Activated gamma-delta T cell treated with anti-CD3 and anti-CD28 coated beads, Interleukin-2, amount 50 U/mL, for 16 hours (primary cell): ENCODE results near the gene KRT77.

Experiments used
- DNase-seq: peaks from one replicate; pipeline ENCODE4 v3.0.0-alpha.2; 2020; ENCODE audit warnings: low read depth

The KRT77 gene

GRCh38 chr12:52655251-52655650 lies 48.1 kb downstream of the KRT77 start:
- DNase-seq, result no peak

GRCh38 chr12:52651726-52652261 lies 51.5 kb downstream of the KRT77 start, which contains the start of gene KRT2:
KRT2 (minus strand) TSS chr12:52652211; CDS start chr12:52652142, 69 bp downstream.
- no peak for DNase-seq

GRCh38 chr12:52650520-52651081 lies 52.7 kb downstream of the KRT77 start:
- no peak for DNase-seq

GRCh38 chr12:52649066-52649465 lies 54.3 kb downstream of the KRT77 start:
- no peak for DNase-seq

- no peak for DNase-seq
Observed at GRCh38 chr12:52648012-52648550, 55.2 kb downstream of the KRT77 start.

GRCh38 chr12:52647601-52648000 lies 55.7 kb downstream of the KRT77 start:
- no peak for DNase-seq

GRCh38 chr12:52646613-52647012 lies 56.7 kb downstream of the KRT77 start:
- no peak for DNase-seq

- no peak for DNase-seq
Observed at GRCh38 chr12:52645982-52646381, 57.3 kb downstream of the KRT77 start.

GRCh38 chr12:52645120-52645761 lies 58.1 kb downstream of the KRT77 start:
- DNase-seq, result no peak

- no peak for DNase-seq
Observed at GRCh38 chr12:52644078-52644415, 59.3 kb downstream of the KRT77 start.

- DNase-seq, result no peak
Observed at GRCh38 chr12:52643233-52644077, 59.9 kb downstream of the KRT77 start.

GRCh38 chr12:52641468-52641867 lies 61.9 kb downstream of the KRT77 start:
- DNase-seq, result no peak
